ENCODE results near the gene TRPM3. TPM values are rescaled to one million over a fixed set of nuclear protein-coding genes. Genes with fewer than 3 reads are reported as not detected.

The TRPM3 gene
- total RNA-seq, 1 experiment from 2014 or later = 2.0 TPM

GRCh38 chr9:70805949-70806348 is 315.5 kb downstream of the TRPM3 start:
- DNase-seq = no peak
- Histone ChIP-seq H3K27me3 (ENCODE audit: control insufficient read depth, insufficient read depth, low read length) (no peaks in the 10 kb centered on the region), H3K4me3 (ENCODE audit: insufficient read depth, low read depth, low read length) (no peak overlapping the region), H3K36me3 (replicated peaks; ENCODE audit: control insufficient read depth, insufficient read depth, low read length) (no peaks in the 10 kb centered on the region)

GRCh38 chr9:70802758-70803436 is 318.5 kb downstream of the TRPM3 start:
- H3K4me3 ChIP-seq (ENCODE audit: insufficient read depth, low read depth, low read length) = no peak overlapping the region
- no peak for DNase-seq
- H3K36me3 ChIP-seq (replicated peaks; ENCODE audit: control insufficient read depth, insufficient read depth, low read length) = no peaks in the 10 kb centered on the region
- H3K27me3 ChIP-seq (ENCODE audit: control insufficient read depth, insufficient read depth, low read length) = no peaks in the 10 kb centered on the region

- no peak for DNase-seq
- Histone ChIP-seq H3K27me3 (ENCODE audit: control insufficient read depth, insufficient read depth, low read length) (no peaks in the 10 kb centered on the region), H3K4me3 (ENCODE audit: insufficient read depth, low read depth, low read length) (no peak overlapping the region), H3K36me3 (replicated peaks; ENCODE audit: control insufficient read depth, insufficient read depth, low read length) (no peaks in the 10 kb centered on the region)
These were observed 319.2 kb downstream of the TRPM3 start for GRCh38 chr9:70802206-70802605.

GRCh38 chr9:70801181-70801829 is 320.1 kb downstream of the TRPM3 start:
- H3K27me3 ChIP-seq (ENCODE audit: control insufficient read depth, insufficient read depth, low read length) = no peaks in the 10 kb centered on the region
- no peak for DNase-seq
- no peaks in the 10 kb centered on the region for H3K36me3 ChIP-seq (replicated peaks; ENCODE audit: control insufficient read depth, insufficient read depth, low read length)
- no peak overlapping the region for H3K4me3 ChIP-seq (ENCODE audit: insufficient read depth, low read depth, low read length)

GRCh38 chr9:70798018-70798417 is 323.4 kb downstream of the TRPM3 start:
- DNase-seq = no peak
- no peak overlapping the region for H3K4me3 ChIP-seq (ENCODE audit: insufficient read depth, low read depth, low read length)
- H3K27me3 ChIP-seq (ENCODE audit: control insufficient read depth, insufficient read depth, low read length) = no peaks in the 10 kb centered on the region
- H3K36me3 ChIP-seq (replicated peaks; ENCODE audit: control insufficient read depth, insufficient read depth, low read length) = no peaks in the 10 kb centered on the region

- no peaks in the 10 kb centered on the region for H3K36me3 ChIP-seq (replicated peaks; ENCODE audit: control insufficient read depth, insufficient read depth, low read length)
- H3K4me3 ChIP-seq (ENCODE audit: insufficient read depth, low read depth, low read length) = no peak overlapping the region
- H3K27me3 ChIP-seq (ENCODE audit: control insufficient read depth, insufficient read depth, low read length) = no peaks in the 10 kb centered on the region
- no peak for DNase-seq
These were observed 325.6 kb downstream of the TRPM3 start for GRCh38 chr9:70795841-70796240.

- Histone ChIP-seq H3K27me3 (ENCODE audit: control insufficient read depth, insufficient read depth, low read length) (no peaks in the 10 kb centered on the region), H3K4me3 (ENCODE audit: insufficient read depth, low read depth, low read length) (no peak overlapping the region), H3K36me3 (replicated peaks; ENCODE audit: control insufficient read depth, insufficient read depth, low read length) (no peaks in the 10 kb centered on the region)
- no peak for DNase-seq
These were observed 328.6 kb downstream of the TRPM3 start for GRCh38 chr9:70792796-70793195.

- Histone ChIP-seq H3K36me3 (replicated peaks; ENCODE audit: control insufficient read depth, insufficient read depth, low read length) (no peaks in the 10 kb centered on the region), H3K27me3 (ENCODE audit: control insufficient read depth, insufficient read depth, low read length) (no peaks in the 10 kb centered on the region), H3K4me3 (ENCODE audit: insufficient read depth, low read depth, low read length) (no peak overlapping the region)
- DNase-seq = no peak
These were observed 329.5 kb downstream of the TRPM3 start for GRCh38 chr9:70791936-70792335.

- no peaks in the 10 kb centered on the region for H3K27me3 ChIP-seq (ENCODE audit: control insufficient read depth, insufficient read depth, low read length)
- DNase-seq = no peak
- H3K4me3 ChIP-seq (ENCODE audit: insufficient read depth, low read depth, low read length) = no peak overlapping the region
- H3K36me3 ChIP-seq (replicated peaks; ENCODE audit: control insufficient read depth, insufficient read depth, low read length) = no peaks in the 10 kb centered on the region
These were observed 332.3 kb downstream of the TRPM3 start for GRCh38 chr9:70789086-70789485.

- Histone ChIP-seq H3K4me3 (ENCODE audit: insufficient read depth, low read depth, low read length) (no peak overlapping the region), H3K36me3 (replicated peaks; ENCODE audit: control insufficient read depth, insufficient read depth, low read length) (no peaks in the 10 kb centered on the region), H3K27me3 (ENCODE audit: control insufficient read depth, insufficient read depth, low read length) (no peaks in the 10 kb centered on the region)
- DNase-seq = no peak
These were observed 337.0 kb downstream of the TRPM3 start for GRCh38 chr9:70784456-70784855.

GRCh38 chr9:70778568-70778967 is 342.9 kb downstream of the TRPM3 start:
- H3K27me3 ChIP-seq (ENCODE audit: control insufficient read depth, insufficient read depth, low read length) = no peaks in the 10 kb centered on the region
- H3K36me3 ChIP-seq (replicated peaks; ENCODE audit: control insufficient read depth, insufficient read depth, low read length) = no peaks in the 10 kb centered on the region
- DNase-seq = no peak
- no peak overlapping the region for H3K4me3 ChIP-seq (ENCODE audit: insufficient read depth, low read depth, low read length)

- H3K27me3 ChIP-seq (ENCODE audit: control insufficient read depth, insufficient read depth, low read length) = no peaks in the 10 kb centered on the region
- DNase-seq = no peak
These were observed 347.8 kb downstream of the TRPM3 start for GRCh38 chr9:70773579-70773978.

GRCh38 chr9:70772601-70773000 is 348.8 kb downstream of the TRPM3 start:
- Histone ChIP-seq H3K4me3 (ENCODE audit: insufficient read depth, low read depth, low read length) (no peak overlapping the region), H3K27me3 (ENCODE audit: control insufficient read depth, insufficient read depth, low read length) (no peaks in the 10 kb centered on the region), H3K36me3 (replicated peaks; ENCODE audit: control insufficient read depth, insufficient read depth, low read length) (no peaks in the 10 kb centered on the region)
- DNase-seq = no peak

More at GRCh38 chr9:70773579-70773978, 347.8 kb downstream of the TRPM3 start:
- Histone ChIP-seq H3K36me3 (replicated peaks; ENCODE audit: control insufficient read depth, insufficient read depth, low read length) (no peaks in the 10 kb centered on the region), H3K4me3 (ENCODE audit: insufficient read depth, low read depth, low read length) (no peak overlapping the region)

GRCh38 chr9:70765946-70766345 is 355.5 kb downstream of the TRPM3 start:
- Histone ChIP-seq H3K27me3 (ENCODE audit: control insufficient read depth, insufficient read depth, low read length) (no peaks in the 10 kb centered on the region), H3K4me3 (ENCODE audit: insufficient read depth, low read depth, low read length) (no peak overlapping the region), H3K36me3 (replicated peaks; ENCODE audit: control insufficient read depth, insufficient read depth, low read length) (no peaks in the 10 kb centered on the region)
- no peak for DNase-seq

GRCh38 chr9:70761139-70761670 is 360.2 kb downstream of the TRPM3 start:
- Histone ChIP-seq H3K27me3 (ENCODE audit: control insufficient read depth, insufficient read depth, low read length) (no peaks in the 10 kb centered on the region), H3K4me3 (ENCODE audit: insufficient read depth, low read depth, low read length) (no peak overlapping the region), H3K36me3 (replicated peaks; ENCODE audit: control insufficient read depth, insufficient read depth, low read length) (no peaks in the 10 kb centered on the region)
- no peak for DNase-seq

Measured in H7 (cell line).